ENCODE results near the gene LUC7L3. TPM values are rescaled to one million over a fixed set of nuclear protein-coding genes. Genes with fewer than 3 reads are reported as not detected.
A peak's percentile ranks its signal among the peaks of the same experiment; 100 is the strongest.

The LUC7L3 gene
- total and polyA plus RNA-seq, 4 donors, result 38.1 to 188 (median 89.4) TPM

DNA sequence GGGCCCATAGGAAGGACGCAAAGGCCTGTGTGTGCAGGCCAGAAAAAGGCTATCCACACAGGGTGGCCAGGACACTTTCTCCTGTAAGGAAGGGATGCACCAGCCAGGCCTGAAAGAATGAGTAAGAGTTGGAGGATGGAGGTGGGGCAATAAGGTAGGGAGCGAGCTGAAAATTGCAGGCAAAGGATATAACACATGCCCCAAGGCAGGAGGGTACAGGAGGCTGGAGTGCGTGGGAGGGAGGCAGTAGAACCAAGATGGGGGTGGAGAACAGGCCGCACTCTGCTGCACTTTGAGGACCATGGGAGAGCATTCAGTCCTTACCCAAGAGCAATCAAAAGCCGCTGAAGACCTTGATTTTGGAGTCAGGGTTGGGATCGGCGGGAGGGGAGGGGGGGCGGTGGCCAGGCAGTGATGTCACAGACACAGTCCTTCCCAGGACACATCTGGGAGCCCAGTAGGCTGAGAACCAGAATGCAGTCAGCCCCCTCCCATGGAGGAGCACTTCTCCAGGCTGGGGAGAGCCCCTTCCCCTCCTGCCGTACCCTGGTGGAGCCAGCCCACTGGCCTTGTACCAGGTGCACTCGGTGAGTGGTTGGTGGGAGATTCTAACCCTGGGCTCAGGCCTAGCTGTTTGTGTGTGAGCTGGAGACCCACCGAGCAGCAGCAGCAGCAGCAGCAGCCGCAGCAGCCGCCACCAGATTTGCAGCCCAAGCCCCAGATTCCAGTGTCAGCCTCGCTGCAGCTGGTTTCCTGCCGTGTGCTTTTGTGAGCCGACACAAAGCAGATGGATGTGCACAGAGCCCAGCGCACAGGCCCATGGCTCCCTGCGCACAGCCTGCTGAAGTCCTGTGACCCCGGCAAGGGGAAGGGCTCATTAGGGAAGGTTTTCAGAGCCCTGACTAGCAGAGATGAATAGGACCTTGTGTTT, 29.2 kb upstream of the LUC7L3 start:
- TF ChIP-seq, protein P1, sequence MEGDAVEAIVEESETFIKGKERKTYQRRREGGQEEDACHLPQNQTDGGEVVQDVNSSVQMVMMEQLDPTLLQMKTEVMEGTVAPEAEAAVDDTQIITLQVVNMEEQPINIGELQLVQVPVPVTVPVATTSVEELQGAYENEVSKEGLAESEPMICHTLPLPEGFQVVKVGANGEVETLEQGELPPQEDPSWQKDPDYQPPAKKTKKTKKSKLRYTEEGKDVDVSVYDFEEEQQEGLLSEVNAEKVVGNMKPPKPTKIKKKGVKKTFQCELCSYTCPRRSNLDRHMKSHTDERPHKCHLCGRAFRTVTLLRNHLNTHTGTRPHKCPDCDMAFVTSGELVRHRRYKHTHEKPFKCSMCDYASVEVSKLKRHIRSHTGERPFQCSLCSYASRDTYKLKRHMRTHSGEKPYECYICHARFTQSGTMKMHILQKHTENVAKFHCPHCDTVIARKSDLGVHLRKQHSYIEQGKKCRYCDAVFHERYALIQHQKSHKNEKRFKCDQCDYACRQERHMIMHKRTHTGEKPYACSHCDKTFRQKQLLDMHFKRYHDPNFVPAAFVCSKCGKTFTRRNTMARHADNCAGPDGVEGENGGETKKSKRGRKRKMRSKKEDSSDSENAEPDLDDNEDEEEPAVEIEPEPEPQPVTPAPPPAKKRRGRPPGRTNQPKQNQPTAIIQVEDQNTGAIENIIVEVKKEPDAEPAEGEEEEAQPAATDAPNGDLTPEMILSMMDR (IDR thresholded peaks at IDR 0.05; ENCODE audit: control extremely low read depth, extremely low read depth), result no peak
- Histone ChIP-seq H3K27ac (ENCODE audit: low read depth in 1 of 2, low read length in 1 of 2) (no peak overlapping the region), H3K9me3 (ENCODE audit: control insufficient read depth in 4 of 4, insufficient read depth in 3 of 4, low read length in 3 of 4) (no peaks in the 10 kb centered on the region), H3K9ac (ENCODE audit: insufficient read depth in 1 of 2, low read length in 2 of 2) (no peak overlapping the region), H3K36me3 (ENCODE audit: control insufficient read depth in 4 of 4, insufficient read depth in 4 of 4, low read length in 4 of 4) (peaks cover 4 to 16% (median 9%) of the 10 kb centered on the region in 4 donors), H3K4me1 (ENCODE audit: control insufficient read depth in 5 of 5, insufficient read depth in 5 of 5, low read length in 5 of 5) (peaks cover 0 to 28% (median 11%) of the 10 kb centered on the region in 5 donors), H3K4me3 (no peak overlapping the region), H3K27me3 (ENCODE audit: control insufficient read depth in 3 of 3, insufficient read depth in 3 of 3, low read length in 2 of 3) (no peaks in the 10 kb centered on the region)
- DNase-seq, result peak; percentile 68 to 81 (median 70)
- WGBS, 2 donors, result 76 to 77% methylated on average over 19 of the region's 19 CpGs
- ATAC-seq (ENCODE audit: insufficient read depth, low FRiP score), result no peak

- H3K9ac ChIP-seq (ENCODE audit: insufficient read depth in 1 of 2, low read length in 2 of 2), result no peak overlapping the region
- H3K27me3 ChIP-seq (ENCODE audit: control insufficient read depth in 3 of 3, insufficient read depth in 3 of 3, low read length in 2 of 3), result no peaks in the 10 kb centered on the region
- no peak overlapping the region for H3K27ac ChIP-seq (ENCODE audit: low read depth in 1 of 2, low read length in 1 of 2)
- H3K36me3 ChIP-seq (ENCODE audit: control insufficient read depth in 4 of 4, insufficient read depth in 4 of 4, low read length in 4 of 4), result peaks cover 12 to 24% (median 12%) of the 10 kb centered on the region in 4 donors
- DNase-seq (no peak), ATAC-seq (ENCODE audit: insufficient read depth, low FRiP score) (no peak)
- peaks cover 0 to 28% (median 11%) of the 10 kb centered on the region in 5 donors for H3K4me1 ChIP-seq (ENCODE audit: control insufficient read depth in 5 of 5, insufficient read depth in 5 of 5, low read length in 5 of 5)
- 55 to 80% methylated on average over 9 of the region's 9 CpGs for WGBS, 2 donors
- TF ChIP-seq, protein P1 (IDR thresholded peaks at IDR 0.05; ENCODE audit: control extremely low read depth, extremely low read depth), result no peak
- no peaks in the 10 kb centered on the region for H3K9me3 ChIP-seq (ENCODE audit: control insufficient read depth in 4 of 4, insufficient read depth in 3 of 4, low read length in 3 of 4)
- no peak overlapping the region for H3K4me3 ChIP-seq
These were observed 28.4 kb upstream of the LUC7L3 start for GRCh38 chr17:50690887-50691549.

DNA sequence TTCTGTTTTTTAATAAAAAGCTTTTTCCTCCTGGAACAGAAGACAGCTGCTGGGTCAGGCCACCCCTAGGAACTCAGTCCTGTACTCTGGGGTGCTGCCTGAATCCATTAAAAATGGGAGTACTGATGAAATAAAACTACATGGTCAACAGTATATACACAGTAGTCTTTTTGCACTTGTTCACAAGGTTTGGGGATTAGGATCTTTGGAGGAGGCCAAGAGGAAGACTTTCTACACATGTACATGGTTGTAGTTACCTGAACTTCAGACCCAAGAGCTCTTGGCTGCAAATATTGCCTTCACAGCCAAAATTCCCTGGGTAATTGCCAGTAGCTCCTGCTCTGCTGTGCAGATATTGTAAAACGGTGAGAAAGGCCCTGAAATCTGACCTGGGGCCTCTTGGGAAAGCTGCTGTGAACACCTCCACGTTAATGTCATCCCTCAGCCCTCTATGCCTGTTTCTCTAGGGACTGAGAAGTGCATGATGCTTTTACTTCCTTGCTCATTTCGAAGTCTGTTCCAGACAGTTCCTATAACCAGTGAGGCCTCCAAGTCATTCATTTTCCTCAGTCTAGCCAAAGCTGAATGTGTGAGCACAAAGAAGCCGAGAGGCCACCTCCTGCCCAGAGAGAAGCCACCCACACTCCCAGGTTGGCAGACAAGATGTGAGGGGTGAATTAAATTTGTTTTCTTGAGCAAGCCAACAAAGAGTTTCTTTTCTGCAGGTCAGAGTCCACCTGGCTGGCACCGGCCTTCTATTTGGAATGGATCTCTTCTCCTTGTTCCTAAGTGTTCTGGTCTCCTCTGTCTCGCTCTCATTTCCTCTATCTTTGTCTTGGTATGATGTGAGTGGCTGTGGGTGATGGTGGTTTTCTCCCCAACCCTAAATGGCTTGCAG, 27.6 kb upstream of the LUC7L3 start:
- Histone ChIP-seq H3K9ac (ENCODE audit: insufficient read depth in 1 of 2, low read length in 2 of 2) (no peak overlapping the region), H3K4me1 (ENCODE audit: control insufficient read depth in 5 of 5, insufficient read depth in 5 of 5, low read length in 5 of 5) (peaks cover 0 to 26% (median 11%) of the 10 kb centered on the region in 5 donors), H3K27ac (ENCODE audit: low read depth in 1 of 2, low read length in 1 of 2) (no peak overlapping the region), H3K9me3 (ENCODE audit: control insufficient read depth in 4 of 4, insufficient read depth in 3 of 4, low read length in 3 of 4) (no peaks in the 10 kb centered on the region), H3K36me3 (ENCODE audit: control insufficient read depth in 4 of 4, insufficient read depth in 4 of 4, low read length in 4 of 4) (peaks cover 17 to 31% (median 19%) of the 10 kb centered on the region in 4 donors), H3K27me3 (ENCODE audit: control insufficient read depth in 3 of 3, insufficient read depth in 3 of 3, low read length in 2 of 3) (no peaks in the 10 kb centered on the region), H3K4me3 (no peak overlapping the region)
- TF ChIP-seq, protein P1 (IDR thresholded peaks at IDR 0.05; ENCODE audit: control extremely low read depth, extremely low read depth), result no peak
- ATAC-seq (ENCODE audit: insufficient read depth, low FRiP score) (no peak), DNase-seq (peak; percentile 35 to 80 (median 51))
- WGBS, 2 donors, result 69 to 79% methylated on average over 6 of the region's 6 CpGs

Measured in lung (tissue), 12 donors.